ENCODE results near the gene PHLPP1. TPM values are rescaled to one million over a fixed set of nuclear protein-coding genes. Genes with fewer than 3 reads are reported as not detected.
A peak's percentile ranks its signal among the peaks of the same experiment; 100 is the strongest.

Gene PHLPP1
- polyA plus RNA-seq, 1 donor from 2014 or later = 0.83 TPM

- H3K9me3 Mint-ChIP-seq = peaks cover 0 to 2% (median 0%) of the 10 kb centered on the region in 3 donors
- H3K27ac Mint-ChIP-seq = peak overlapping the region in 1 of 3 donors; percentile 60
- H3K4me1 Mint-ChIP-seq = peaks cover 4 to 18% (median 17%) of the 10 kb centered on the region in 3 donors
- no peak overlapping the region for H3K4me3 Mint-ChIP-seq
- no peaks in the 10 kb centered on the region for H3K36me3 Mint-ChIP-seq
- no peaks in the 10 kb centered on the region for H3K27me3 Mint-ChIP-seq
Measured at GRCh38 chr18:62767321-62767720, 52.0 kb downstream of the PHLPP1 start.

GRCh38 chr18:62767836-62768557 is 52.7 kb downstream of the PHLPP1 start:
- H3K9me3 Mint-ChIP-seq = peaks cover 0 to 2% (median 0%) of the 10 kb centered on the region in 3 donors
- no peak overlapping the region for H3K4me3 Mint-ChIP-seq
- no peaks in the 10 kb centered on the region for H3K27me3 Mint-ChIP-seq
- peaks cover 4 to 18% (median 17%) of the 10 kb centered on the region in 3 donors for H3K4me1 Mint-ChIP-seq
- peak overlapping the region in 2 of 3 donors; percentile 48 to 60 for H3K27ac Mint-ChIP-seq
- H3K36me3 Mint-ChIP-seq = no peaks in the 10 kb centered on the region

- Mint-ChIP-seq H3K9me3 (peaks cover 0 to 2% (median 0%) of the 10 kb centered on the region in 3 donors), H3K4me1 (peaks cover 4 to 19% (median 15%) of the 10 kb centered on the region in 3 donors), H3K36me3 (no peaks in the 10 kb centered on the region), H3K27me3 (no peaks in the 10 kb centered on the region), H3K27ac (no peak overlapping the region), H3K4me3 (no peak overlapping the region)
Measured at GRCh38 chr18:62768558-62768943, 53.2 kb downstream of the PHLPP1 start.

- Mint-ChIP-seq H3K9me3 (peaks cover 0 to under 1% (median 0%) of the 10 kb centered on the region in 3 donors), H3K27me3 (no peaks in the 10 kb centered on the region), H3K36me3 (no peaks in the 10 kb centered on the region), H3K27ac (no peak overlapping the region), H3K4me1 (peaks cover 4 to 26% (median 17%) of the 10 kb centered on the region in 3 donors), H3K4me3 (no peak overlapping the region)
Measured at GRCh38 chr18:62769216-62769615, 53.9 kb downstream of the PHLPP1 start.

GRCh38 chr18:62771494-62772270 is 56.3 kb downstream of the PHLPP1 start:
- Mint-ChIP-seq H3K4me3 (no peak overlapping the region), H3K9me3 (peaks cover 0 to 2% (median 0%) of the 10 kb centered on the region in 3 donors), H3K36me3 (no peaks in the 10 kb centered on the region), H3K4me1 (peaks cover 4 to 28% (median 17%) of the 10 kb centered on the region in 3 donors), H3K27me3 (no peaks in the 10 kb centered on the region), H3K27ac (no peak overlapping the region)

GRCh38 chr18:62772860-62773584 is 57.7 kb downstream of the PHLPP1 start:
- no peak overlapping the region for H3K4me3 Mint-ChIP-seq
- no peaks in the 10 kb centered on the region for H3K27me3 Mint-ChIP-seq
- H3K36me3 Mint-ChIP-seq = no peaks in the 10 kb centered on the region
- H3K27ac Mint-ChIP-seq = no peak overlapping the region
- peaks cover 4 to 23% (median 16%) of the 10 kb centered on the region in 3 donors for H3K4me1 Mint-ChIP-seq
- H3K9me3 Mint-ChIP-seq = peaks cover 0 to 2% (median 0%) of the 10 kb centered on the region in 3 donors

GRCh38 chr18:62773691-62774090 is 58.4 kb downstream of the PHLPP1 start:
- Mint-ChIP-seq H3K36me3 (no peaks in the 10 kb centered on the region), H3K27ac (no peak overlapping the region), H3K27me3 (no peaks in the 10 kb centered on the region), H3K4me3 (no peak overlapping the region), H3K4me1 (peaks cover 4 to 23% (median 13%) of the 10 kb centered on the region in 3 donors), H3K9me3 (peaks cover 0 to 2% (median 0%) of the 10 kb centered on the region in 3 donors)

- Mint-ChIP-seq H3K9me3 (peaks cover 0 to 2% (median 0%) of the 10 kb centered on the region in 3 donors), H3K4me3 (no peak overlapping the region), H3K36me3 (no peaks in the 10 kb centered on the region), H3K4me1 (peaks cover 4 to 23% (median 13%) of the 10 kb centered on the region in 3 donors), H3K27me3 (no peaks in the 10 kb centered on the region), H3K27ac (no peak overlapping the region)
Measured at GRCh38 chr18:62776024-62776570, 60.8 kb downstream of the PHLPP1 start.

- Mint-ChIP-seq H3K36me3 (no peaks in the 10 kb centered on the region), H3K4me3 (no peak overlapping the region), H3K27me3 (no peaks in the 10 kb centered on the region), H3K9me3 (peaks cover 0 to 2% (median 0%) of the 10 kb centered on the region in 3 donors), H3K27ac (no peak overlapping the region), H3K4me1 (peaks cover 0 to 14% (median 6%) of the 10 kb centered on the region in 3 donors)
Measured at GRCh38 chr18:62777814-62778213, 62.5 kb downstream of the PHLPP1 start.

- Mint-ChIP-seq H3K36me3 (no peaks in the 10 kb centered on the region), H3K4me1 (peaks cover 0 to 13% (median 12%) of the 10 kb centered on the region in 3 donors), H3K4me3 (peak overlapping the region in 1 of 4 donors; percentile 35), H3K9me3 (peaks cover 0 to 2% (median 0%) of the 10 kb centered on the region in 3 donors), H3K27ac (no peak overlapping the region), H3K27me3 (no peaks in the 10 kb centered on the region)
Measured at GRCh38 chr18:62778976-62779869, 63.9 kb downstream of the PHLPP1 start.

GRCh38 chr18:62781262-62781661 is 65.9 kb downstream of the PHLPP1 start:
- Mint-ChIP-seq H3K36me3 (no peaks in the 10 kb centered on the region), H3K4me1 (peaks cover 5 to 26% (median 21%) of the 10 kb centered on the region in 3 donors)

GRCh38 chr18:62781893-62782292 is 66.6 kb downstream of the PHLPP1 start:
- H3K27ac Mint-ChIP-seq = no peak overlapping the region
- H3K36me3 Mint-ChIP-seq = no peaks in the 10 kb centered on the region
- peaks cover 5 to 27% (median 21%) of the 10 kb centered on the region in 3 donors for H3K4me1 Mint-ChIP-seq
- no peak overlapping the region for H3K4me3 Mint-ChIP-seq
- no peaks in the 10 kb centered on the region for H3K27me3 Mint-ChIP-seq
- H3K9me3 Mint-ChIP-seq = no peaks in the 10 kb centered on the region

More at GRCh38 chr18:62781262-62781661, 65.9 kb downstream of the PHLPP1 start:
- Mint-ChIP-seq H3K4me3 (no peak overlapping the region), H3K27ac (no peak overlapping the region), H3K27me3 (no peaks in the 10 kb centered on the region), H3K9me3 (no peaks in the 10 kb centered on the region)

GRCh38 chr18:62784338-62784965 is 69.1 kb downstream of the PHLPP1 start:
- H3K4me3 Mint-ChIP-seq = peak overlapping the region in 2 of 4 donors; percentile 26 to 70
- H3K36me3 Mint-ChIP-seq = no peaks in the 10 kb centered on the region
- H3K9me3 Mint-ChIP-seq = no peaks in the 10 kb centered on the region
- no peaks in the 10 kb centered on the region for H3K27me3 Mint-ChIP-seq
- H3K4me1 Mint-ChIP-seq = peaks cover 5 to 29% (median 18%) of the 10 kb centered on the region in 3 donors
- H3K27ac Mint-ChIP-seq = peak overlapping the region in 1 of 3 donors; percentile 6

All from IgD-negative memory B cell (primary cell).